SK-N-SH (cell line): ENCODE measurements around the gene BEST2. TPM values are rescaled to one million over a fixed set of nuclear protein-coding genes. Genes with fewer than 3 reads are reported as not detected.

Source experiments
- CTCF ChIA-PET: fragments of 300-600, 350-600 bp; formaldehyde crosslinking; extraction: SDS; loops from one replicate; lab custom pipeline; 2021; lab: Yijun Ruan, JAX
- POLR2A ChIA-PET: fragments of 350-600 bp; sonication (Branson Sonifier 250); formaldehyde crosslinking; extraction: SDS; loops from one replicate; lab custom pipeline; 2020; ENCODE audit warnings: antibody characterized with exemption, inconsistent platforms; lab: Yijun Ruan, JAX
- DNase-seq: peaks from one replicate; pipeline ENCODE4 v3.0.0; 2012
- H2AFZ ChIP-seq: fragments of 200-600 bp; sonication (generic); 2 replicates; pipeline ENCODE4 v1.8.1; 2016; ENCODE audit warnings: antibody characterized with exemption, mild to moderate bottlenecking, low read depth
- H3F3A ChIP-seq: fragments of 200-600 bp; sonication (generic); replicated peaks from 2 replicates; pipeline ENCODE3; 2016; ENCODE audit warnings: antibody characterized with exemption, mild to moderate bottlenecking; ENCODE audit not compliant: insufficient read depth
- H3K27ac ChIP-seq, 2 experiments: fragments of 200-500 bp in 1 of 2; fragments of 200-600 bp in 1 of 2; sonication (Bioruptor generic) in 1 of 2; sonication (generic), shearing (Covaris generic) in 1 of 2; 2 replicates each; pipeline versions ENCODE4 v1.5.1 to v1.6.1; 2014 to 2016; ENCODE audit warnings: low read depth in 2 of 2, inconsistent platforms in 1 of 2, low read length in 1 of 2, mild to moderate bottlenecking in 1 of 2, mixed read lengths in 1 of 2
- H3K27me3 ChIP-seq: fragments of 200-600 bp; sonication (generic), shearing (Covaris generic); 2 replicates; pipeline ENCODE4 v1.6.1; 2016; ENCODE audit warnings: mixed run types; ENCODE audit not compliant: insufficient read depth
- H3K36me3 ChIP-seq, 2 experiments: fragments of 200-500 bp in 1 of 2; fragments of 200-600 bp in 1 of 2; sonication (Bioruptor generic) in 1 of 2; sonication (generic) in 1 of 2; replicated peaks in 1 of 2; 2 replicates each; pipeline versions ENCODE3 to v1.5.1; 2014 to 2016; ENCODE audit warnings: low read length in 1 of 2, mild to moderate bottlenecking in 1 of 2; ENCODE audit not compliant: insufficient read depth in 2 of 2, control insufficient read depth in 1 of 2
- H3K4me1 ChIP-seq, 2 experiments: fragments of 200-500 bp in 1 of 2; fragments of 200-600 bp in 1 of 2; sonication (Bioruptor generic) in 1 of 2; sonication (generic), shearing (Covaris generic) in 1 of 2; 2 replicates each; pipeline versions ENCODE4 v1.5.1 to v1.6.1; 2014 to 2016; ENCODE audit warnings: low read depth in 1 of 2, low read length in 1 of 2, mixed run types in 1 of 2; ENCODE audit not compliant: insufficient read depth in 2 of 2, control insufficient read depth in 1 of 2
- H3K4me2 ChIP-seq: fragments of 200-600 bp; sonication (generic), shearing (Covaris generic); 2 replicates; pipeline ENCODE4 v1.6.1; 2017; ENCODE audit warnings: mixed run types
- H3K4me3 ChIP-seq, 2 experiments: fragments of 200-500 bp in 1 of 2; fragments of 200-600 bp in 1 of 2; sonication (Bioruptor generic) in 1 of 2; sonication (generic), shearing (Covaris generic) in 1 of 2; 2 replicates each; pipeline versions ENCODE4 v1.5.1 to v1.8.1; 2014 to 2016; ENCODE audit warnings: low read depth in 2 of 2, inconsistent platforms in 1 of 2, low read length in 1 of 2, mild to moderate bottlenecking in 1 of 2, mixed read lengths in 1 of 2, moderate library complexity in 1 of 2
- H3K79me2 ChIP-seq: fragments of 200-600 bp; sonication (generic); 2 replicates; pipeline ENCODE4 v1.8.1; 2017; ENCODE audit warnings: mild to moderate bottlenecking; ENCODE audit not compliant: insufficient read depth
- H3K9ac ChIP-seq: fragments of 200-600 bp; sonication (generic); 2 replicates; pipeline ENCODE4 v1.6.1; 2017; ENCODE audit warnings: mixed run types
- H3K9me2 ChIP-seq: fragments of 200-600 bp; sonication (generic); 2 replicates; pipeline ENCODE4 v1.6.1; 2017; ENCODE audit warnings: mixed run types
- H3K9me3 ChIP-seq: fragments of 200-600 bp; sonication (generic); 2 replicates; pipeline ENCODE4 v1.6.1; 2017; ENCODE audit warnings: mixed run types, mild to moderate bottlenecking, moderate library complexity
- H4K20me1 ChIP-seq: fragments of 200-600 bp; sonication (generic); 2 replicates; pipeline ENCODE4 v1.6.1; 2017; ENCODE audit warnings: mild to moderate bottlenecking, mixed run types; ENCODE audit not compliant: insufficient read depth
- CHD2 ChIP-seq: fragments of 150-350 bp; IDR thresholded peaks from 2 replicates; pipeline ENCODE4 v1.6.1; 2018; ENCODE audit warnings: low read length; ENCODE audit not compliant: partially characterized antibody
- ELF1 ChIP-seq: IDR thresholded peaks from 2 replicates; pipeline ENCODE4 v1.4.0; 2012
- EZH2phosphoT487 ChIP-seq: fragments of 200-600 bp; sonication (generic); IDR thresholded peaks from 2 replicates; pipeline ENCODE4 v1.6.1; 2017; ENCODE audit warnings: low read depth, mixed run types, mild to moderate bottlenecking, antibody characterized with exemption, moderate library complexity, borderline replicate concordance
- FOXJ3 ChIP-seq: sonication (generic); formaldehyde crosslinking; IDR thresholded peaks from 2 replicates; pipeline ENCODE4 v1.5.1; 2020; ENCODE audit warnings: mild to moderate bottlenecking, missing genetic modification reagents
- FOXM1 ChIP-seq: IDR thresholded peaks from 2 replicates; pipeline ENCODE4 v1.4.0; 2012; ENCODE audit warnings: low read depth, mild to moderate bottlenecking
- GABPA ChIP-seq: IDR thresholded peaks from 2 replicates; pipeline ENCODE4 v1.4.0; 2012; ENCODE audit warnings: low read depth, mild to moderate bottlenecking
- GATA2 ChIP-seq: sonication (generic); formaldehyde crosslinking; IDR thresholded peaks from 2 replicates; pipeline ENCODE4 v1.5.0; 2020; ENCODE audit warnings: mild to moderate bottlenecking, missing genetic modification reagents
- MAX ChIP-seq: IDR thresholded peaks from 2 replicates; pipeline ENCODE4 v1.4.0; 2012; ENCODE audit warnings: low read depth
- MXI1 ChIP-seq: IDR thresholded peaks from 2 replicates; pipeline ENCODE4 v1.6.1; 2012; ENCODE audit warnings: mild to moderate bottlenecking, low read depth, low read length, improper control_type of control experiment
- POLR2AphosphoS5 ChIP-seq: IDR thresholded peaks from 2 replicates; pipeline ENCODE4 v1.6.1; 2012; ENCODE audit warnings: low read depth, low read length
- RAD21 ChIP-seq: IDR thresholded peaks from 2 replicates; pipeline ENCODE4 v1.6.1; 2012; ENCODE audit warnings: mild to moderate bottlenecking, low read length
- REST ChIP-seq: IDR thresholded peaks from 2 replicates; pipeline ENCODE4 v1.6.1; 2012; ENCODE audit warnings: mild to moderate bottlenecking, low read depth, low read length, moderate library complexity
- RXRA ChIP-seq: IDR thresholded peaks from 2 replicates; pipeline ENCODE4 v1.4.0; 2012; ENCODE audit warnings: low read depth, mild to moderate bottlenecking, borderline replicate concordance
- TAF1 ChIP-seq: IDR thresholded peaks from 2 replicates; pipeline ENCODE4 v1.6.1; 2012; ENCODE audit warnings: low read depth, mild to moderate bottlenecking, low read length, moderate library complexity, borderline replicate concordance
- USF2 ChIP-seq: fragments of 150-350 bp; IDR thresholded peaks from 2 replicates; pipeline ENCODE4 v1.6.1; 2017; ENCODE audit warnings: antibody characterized with exemption, low read length, low read depth, borderline replicate concordance
- YY1 ChIP-seq: IDR thresholded peaks from 2 replicates; pipeline ENCODE4 v1.4.0; 2012; ENCODE audit warnings: low read depth, mild to moderate bottlenecking
- WGBS: methylation state at CpG from one replicate; pipeline ENCODE4 v1.1.6; 2017; ENCODE audit warnings: low lambda C conversion rate; 5-methylcytosine and 5-hydroxymethylcytosine counted together
- polyA plus RNA-seq, 3 experiments: library from polyadenylated mRNA; depleted of rRNA; stranded (reverse); fragments of >200 nt; gene quantifications; 2 replicates each; pipeline ENCODE4 v1.2.3, GENCODE V29; 2012
- TF ChIP-seq, protein P1 (sequence below): IDR thresholded peaks from 2 replicates; pipeline ENCODE4 v1.4.0; 2012; ENCODE audit warnings: low read depth, borderline replicate concordance

BEST2 gene
- polyA plus RNA-seq, 1 of the 3 experiments (the other 2 are of a cell fraction) = not detected

DNA sequence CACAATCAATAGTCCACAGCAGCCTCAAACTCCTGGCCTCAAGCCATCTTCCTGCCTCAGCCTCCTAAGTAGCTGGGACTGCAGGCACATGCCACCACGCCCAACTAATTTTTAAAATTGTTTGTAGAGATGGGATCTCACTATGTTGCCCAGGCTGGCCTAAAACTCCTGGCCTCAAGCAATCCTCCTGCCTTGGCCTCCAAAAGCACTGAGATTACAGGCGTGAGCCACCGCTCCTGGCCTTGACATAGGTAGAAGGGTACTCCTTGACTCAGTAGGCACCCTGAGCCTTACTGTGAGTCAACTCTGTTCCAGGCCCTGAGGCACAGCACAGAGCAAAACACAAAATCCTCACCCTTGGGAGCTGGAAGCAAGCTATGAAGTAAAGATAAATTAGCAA lies 35.7 kb upstream of the BEST2 start (continued):
- TF ChIP-seq REST = no peak
- TF ChIP-seq FOXJ3 (CRISPR knock-in tag) = no peak

GRCh38 chr19:12720296-12720695 lies 31.3 kb upstream of the BEST2 start:
- POLR2A ChIA-PET = no interaction called here
- Histone ChIP-seq H3K79me2 (peaks cover 79% of the 10 kb centered on the region), H2AFZ (no peak overlapping the region), H3K36me3 (peaks cover 18 to 20% of the 10 kb centered on the region in 2 experiments), H3K4me3 (peak overlapping the region; percentile 63 to 85), H3K27ac (peak overlapping the region; percentile 89; a peak in 3 of 4 replicates), H3K27me3 (no peaks in the 10 kb centered on the region), H3K9ac (peak overlapping the region; percentile 95), H3K9me2 (no peaks in the 10 kb centered on the region), H3K4me2 (peak overlapping the region; percentile 99), H4K20me1 (no peaks in the 10 kb centered on the region), H3K4me1 (peaks cover 7 to 8% of the 10 kb centered on the region in 2 experiments; a peak in 3 of 4 replicates), H3K9me3 (no peaks in the 10 kb centered on the region), H3F3A (peaks cover 8% of the 10 kb centered on the region)
- WGBS = 94% methylated on average over 10 of the region's 10 CpGs
- no peak for DNase-seq
- TF ChIP-seq FOXM1 (no peak), MAX (no peak), CHD2 (no peak), GATA2 (CRISPR knock-in tag) (no peak), REST (no peak), USF2 (no peak), RXRA (no peak), ELF1 (no peak), RAD21 (no peak), MXI1 (no peak), FOXJ3 (CRISPR knock-in tag) (no peak), GABPA (no peak), EZH2phosphoT487 (no peak), TAF1 (no peak), POLR2AphosphoS5 (no peak), YY1 (no peak)
- TF ChIP-seq, protein P1, sequence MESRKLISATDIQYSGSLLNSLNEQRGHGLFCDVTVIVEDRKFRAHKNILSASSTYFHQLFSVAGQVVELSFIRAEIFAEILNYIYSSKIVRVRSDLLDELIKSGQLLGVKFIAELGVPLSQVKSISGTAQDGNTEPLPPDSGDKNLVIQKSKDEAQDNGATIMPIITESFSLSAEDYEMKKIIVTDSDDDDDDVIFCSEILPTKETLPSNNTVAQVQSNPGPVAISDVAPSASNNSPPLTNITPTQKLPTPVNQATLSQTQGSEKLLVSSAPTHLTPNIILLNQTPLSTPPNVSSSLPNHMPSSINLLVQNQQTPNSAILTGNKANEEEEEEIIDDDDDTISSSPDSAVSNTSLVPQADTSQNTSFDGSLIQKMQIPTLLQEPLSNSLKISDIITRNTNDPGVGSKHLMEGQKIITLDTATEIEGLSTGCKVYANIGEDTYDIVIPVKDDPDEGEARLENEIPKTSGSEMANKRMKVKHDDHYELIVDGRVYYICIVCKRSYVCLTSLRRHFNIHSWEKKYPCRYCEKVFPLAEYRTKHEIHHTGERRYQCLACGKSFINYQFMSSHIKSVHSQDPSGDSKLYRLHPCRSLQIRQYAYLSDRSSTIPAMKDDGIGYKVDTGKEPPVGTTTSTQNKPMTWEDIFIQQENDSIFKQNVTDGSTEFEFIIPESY = no peak
- CTCF ChIA-PET = interaction anchor here (1.4 to 3.7 kb wide), 3 partner anchors 38 to 156 kb away, joined by 3 to 25 read pairs (median 24); no protein-coding TSS in a partner anchor
